ENCODE data around the gene PFN1.

DNA sequence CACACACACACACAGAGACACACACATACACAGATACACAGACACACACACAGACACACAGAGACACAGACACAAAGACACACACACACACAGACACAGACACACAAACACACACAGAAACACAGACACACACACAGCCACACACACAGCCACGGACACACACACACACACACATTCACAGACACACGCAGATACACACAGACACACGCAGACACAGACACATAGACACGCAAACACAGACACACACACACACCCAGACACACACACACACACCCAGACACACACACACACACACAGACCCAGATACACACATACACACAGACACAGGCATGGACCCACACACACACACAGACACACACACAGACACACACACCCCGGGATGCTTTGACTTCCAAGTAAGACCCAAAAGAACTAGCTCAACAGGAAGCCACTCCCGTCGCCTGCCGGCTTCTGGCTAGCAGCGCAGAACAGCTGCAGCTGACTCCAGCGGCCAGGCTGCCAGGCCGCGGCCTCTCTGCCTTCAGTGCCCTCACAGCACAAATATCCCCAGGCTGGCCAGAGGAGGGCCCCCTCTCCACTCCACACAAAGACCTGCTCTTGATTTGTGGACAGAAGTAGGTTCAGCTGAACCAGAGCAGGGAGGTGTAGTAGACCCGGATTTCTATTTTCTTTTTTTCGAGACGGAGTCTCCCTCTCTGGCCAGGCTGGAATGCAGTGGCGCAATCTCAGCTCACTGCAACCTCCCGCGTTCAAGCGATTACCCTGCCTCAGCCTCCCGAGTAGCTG lies 39.4 kb downstream of the PFN1 start:
- TF ChIP-seq, protein P1, sequence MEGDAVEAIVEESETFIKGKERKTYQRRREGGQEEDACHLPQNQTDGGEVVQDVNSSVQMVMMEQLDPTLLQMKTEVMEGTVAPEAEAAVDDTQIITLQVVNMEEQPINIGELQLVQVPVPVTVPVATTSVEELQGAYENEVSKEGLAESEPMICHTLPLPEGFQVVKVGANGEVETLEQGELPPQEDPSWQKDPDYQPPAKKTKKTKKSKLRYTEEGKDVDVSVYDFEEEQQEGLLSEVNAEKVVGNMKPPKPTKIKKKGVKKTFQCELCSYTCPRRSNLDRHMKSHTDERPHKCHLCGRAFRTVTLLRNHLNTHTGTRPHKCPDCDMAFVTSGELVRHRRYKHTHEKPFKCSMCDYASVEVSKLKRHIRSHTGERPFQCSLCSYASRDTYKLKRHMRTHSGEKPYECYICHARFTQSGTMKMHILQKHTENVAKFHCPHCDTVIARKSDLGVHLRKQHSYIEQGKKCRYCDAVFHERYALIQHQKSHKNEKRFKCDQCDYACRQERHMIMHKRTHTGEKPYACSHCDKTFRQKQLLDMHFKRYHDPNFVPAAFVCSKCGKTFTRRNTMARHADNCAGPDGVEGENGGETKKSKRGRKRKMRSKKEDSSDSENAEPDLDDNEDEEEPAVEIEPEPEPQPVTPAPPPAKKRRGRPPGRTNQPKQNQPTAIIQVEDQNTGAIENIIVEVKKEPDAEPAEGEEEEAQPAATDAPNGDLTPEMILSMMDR (IDR thresholded peaks at IDR 0.05): peak; percentile 57 to 87 (median 82)
- TF ChIP-seq POLR2A (IDR thresholded peaks at IDR 0.05): no peak

Data from testis (tissue), 2 donors.